HepG2 (cell line): ENCODE data around the gene IL17C. TPM values are rescaled to one million over a fixed set of nuclear protein-coding genes. Genes with fewer than 3 reads are reported as not detected.

Experiments used
- CENPX ChIP-seq: sonication (generic); formaldehyde crosslinking; IDR thresholded peaks from 2 replicates; pipeline ENCODE4 v1.9.0; 2021; ENCODE audit warnings: mild to moderate bottlenecking, missing genetic modification reagents, moderate library complexity
- JUNB ChIP-seq: sonication (generic); formaldehyde crosslinking; IDR thresholded peaks from 2 replicates; pipeline ENCODE4 v1.8.0; 2022; ENCODE audit warnings: missing genetic modification reagents, mild to moderate bottlenecking, borderline replicate concordance
- KMT2A ChIP-seq: sonication (generic); formaldehyde crosslinking; IDR thresholded peaks from 2 replicates; pipeline ENCODE4 v1.4.0; 2020; ENCODE audit warnings: missing genetic modification reagents
- RAD21 ChIP-seq: fragments of 450-650 bp; formaldehyde crosslinking; IDR thresholded peaks from 2 replicates; pipeline ENCODE4 v1.5.0; 2020; ENCODE audit warnings: mild to moderate bottlenecking
- RXRA ChIP-seq: sonication (generic); formaldehyde crosslinking; IDR thresholded peaks from 2 replicates; pipeline ENCODE4 v1.5.1; 2020; ENCODE audit warnings: missing genetic modification reagents
- SIX4 ChIP-seq: sonication (generic); formaldehyde crosslinking; IDR thresholded peaks from 2 replicates; pipeline ENCODE4 v1.4.0; 2020; ENCODE audit warnings: missing genetic modification reagents
- SMAD3 ChIP-seq: sonication (generic); formaldehyde crosslinking; IDR thresholded peaks from 2 replicates; pipeline ENCODE4 v1.4.0; 2020; ENCODE audit warnings: missing genetic modification reagents
- SOX13 ChIP-seq, 3 experiments: fragments of 450-650 bp in 1 of 3; sonication (generic) in 1 of 3; formaldehyde crosslinking in 1 of 3; IDR thresholded peaks in 2 of 3; conservative IDR thresholded peaks in 1 of 3; 2 replicates each; pipeline versions ENCODE4 v1.5.0 to v1.6.1; 2016 to 2020; ENCODE audit warnings: antibody characterized with exemption in 1 of 3, mild to moderate bottlenecking in 1 of 3, missing compliant biosample characterization in 1 of 3, missing genetic modification reagents in 1 of 3, moderate library complexity in 1 of 3
- ZC3H13 ChIP-seq: sonication (generic); formaldehyde crosslinking; IDR thresholded peaks from 2 replicates; pipeline ENCODE4 v1.8.1; 2023; ENCODE audit warnings: mild to moderate bottlenecking, missing genetic modification reagents, moderate library complexity
- ZNF292 ChIP-seq: sonication (generic); formaldehyde crosslinking; IDR thresholded peaks from 2 replicates; pipeline ENCODE4 v1.8.1; 2022; ENCODE audit warnings: mild to moderate bottlenecking, low read depth, missing genetic modification reagents, borderline replicate concordance
- ZNF329 ChIP-seq: sonication (generic); formaldehyde crosslinking; IDR thresholded peaks from 2 replicates; pipeline ENCODE4 v1.9.0; 2021; ENCODE audit warnings: low read depth, mild to moderate bottlenecking, missing genetic modification reagents
- ZNF44 ChIP-seq: sonication (generic); formaldehyde crosslinking; IDR thresholded peaks from 2 replicates; pipeline ENCODE4 v1.5.1; 2020; ENCODE audit warnings: mild to moderate bottlenecking, missing genetic modification reagents
- ZNF619 ChIP-seq: sonication (generic); formaldehyde crosslinking; IDR thresholded peaks from 2 replicates; pipeline ENCODE4 v1.4.0; 2020; ENCODE audit warnings: mild to moderate bottlenecking, missing genetic modification reagents
- ZNF724P ChIP-seq: sonication (generic); formaldehyde crosslinking; IDR thresholded peaks from 2 replicates; pipeline ENCODE4 v1.8.0; 2022; ENCODE audit warnings: missing genetic modification reagents, borderline replicate concordance
- ZNF747 ChIP-seq: sonication (generic); formaldehyde crosslinking; IDR thresholded peaks from 2 replicates; pipeline ENCODE4 v1.8.1; 2023; ENCODE audit warnings: missing genetic modification reagents, mild to moderate bottlenecking, borderline replicate concordance
- ZNF841 ChIP-seq: sonication (generic); formaldehyde crosslinking; IDR thresholded peaks from 2 replicates; pipeline ENCODE4 v1.8.1; 2023; ENCODE audit warnings: missing genetic modification reagents, borderline replicate concordance
- polyA plus RNA-seq, 8 experiments: library from polyadenylated mRNA; depleted of rRNA in 3 of 8; stranded (reverse) in 7 of 8; unstranded in 1 of 8; fragments of >200 nt; fragmentation: Illumina TruSeq in 4 of 8; extraction: Trizol in 4 of 8; gene quantifications; 2 replicates each; pipeline versions ENCODE4 v1.2.1 to v1.2.3, GENCODE V29; 2011 to 2016; ENCODE audit warnings: low read depth in 4 of 8, missing spikeins in 1 of 8, mixed read lengths in 1 of 8; ENCODE audit not compliant: insufficient read depth in 1 of 8
- total RNA-seq, 5 experiments: library from RNA; depleted of rRNA; stranded (reverse); fragments of >200 nt; fragmentation: Illumina TruSeq; extraction: Trizol; gene quantifications; 2 replicates each; pipeline ENCODE4 v1.2.3, GENCODE V29; 2016; ENCODE audit warnings: low read depth in 1 of 5
- TF ChIP-seq, protein P1 (sequence below): sonication (generic); formaldehyde crosslinking; IDR thresholded peaks from 2 replicates; pipeline ENCODE4 v1.4.0; 2020; ENCODE audit warnings: missing genetic modification reagents
- TF ChIP-seq, protein P2 (sequence below): sonication (generic); formaldehyde crosslinking; IDR thresholded peaks from 2 replicates; pipeline ENCODE4 v1.5.1; 2020; ENCODE audit warnings: mild to moderate bottlenecking, missing genetic modification reagents
- TF ChIP-seq, protein P3 (sequence below): sonication (generic); formaldehyde crosslinking; IDR thresholded peaks from 2 replicates; pipeline ENCODE4 v1.4.0; 2020; ENCODE audit warnings: mild to moderate bottlenecking, low read depth, missing genetic modification reagents
- TF ChIP-seq, protein P4 (sequence below): IDR thresholded peaks from 2 replicates; pipeline ENCODE4 v1.6.1; 2018; ENCODE audit warnings: missing genetic modification reagents, mild to moderate bottlenecking, missing compliant biosample characterization

IL17C gene
- total and polyA plus RNA-seq, 2 of the 13 experiments (the other 11 are each of a cell fraction or from before 2014, with no cell fraction given) = not detected

DNA sequence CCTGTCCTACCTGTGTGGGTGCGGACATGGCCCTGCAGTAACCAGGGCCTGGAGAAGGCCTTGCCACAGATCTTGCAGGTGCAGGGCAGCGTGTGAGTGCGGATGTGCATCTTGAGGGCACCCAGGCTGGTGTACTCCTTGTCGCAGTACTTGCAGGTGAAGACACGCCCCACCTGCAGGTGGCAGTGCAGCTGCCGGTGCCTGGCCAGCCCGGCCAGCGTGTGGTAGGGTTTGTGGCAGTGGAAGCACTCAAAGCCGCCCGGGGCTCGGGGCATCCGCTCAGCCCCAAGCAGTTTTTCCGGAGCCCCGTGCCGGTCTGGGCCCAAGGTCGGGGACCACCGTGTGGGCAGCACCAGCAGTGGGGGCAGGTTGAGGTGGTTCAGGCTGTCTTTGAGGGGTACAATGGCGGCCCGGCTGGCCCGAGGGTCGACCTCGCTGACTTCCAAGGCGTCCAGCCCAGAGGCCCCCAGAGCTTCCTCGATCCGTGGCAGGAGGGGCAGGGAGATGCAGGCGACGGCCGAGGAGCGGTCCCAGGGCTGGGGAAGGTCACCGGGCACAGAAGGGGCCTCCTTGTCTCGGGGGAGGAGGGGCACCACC is 42.8 kb downstream of the IL17C start (continued):
- TF ChIP-seq SMAD3 (CRISPR knock-in tag) (0 out of 2 replicates have a peak, but pooled peaks have one; percentile 63), ZNF44 (no peak), CENPX (CRISPR knock-in tag) (no peak), SOX13 (IDR thresholded peaks at IDR 0.05) (no peak), SOX13 (CRISPR knock-in tag; conservative IDR thresholded peaks at IDR 0.05 in 1 of 2, IDR thresholded peaks at IDR 0.05 in 1 of 2) (peak in 1 of 2 experiments; percentile 5; a peak in 1 of 4 replicates), ZC3H13 (CRISPR knock-in tag) (peak; percentile 80), ZNF619 (no peak), SIX4 (CRISPR knock-in tag) (no peak), ZNF724P (0 out of 2 replicates have a peak, but pooled peaks have one; percentile 67), ZNF292 (CRISPR knock-in tag) (no peak), JUNB (CRISPR knock-in tag) (no peak), RAD21 (peak; percentile 57), ZNF329 (CRISPR knock-in tag) (no peak), RXRA (CRISPR knock-in tag) (peak; percentile 69), ZNF841 (no peak), KMT2A (CRISPR knock-in tag) (0 out of 2 replicates have a peak, but pooled peaks have one; percentile 50), ZNF747 (CRISPR knock-in tag) (no peak)
- TF ChIP-seq, protein P1, sequence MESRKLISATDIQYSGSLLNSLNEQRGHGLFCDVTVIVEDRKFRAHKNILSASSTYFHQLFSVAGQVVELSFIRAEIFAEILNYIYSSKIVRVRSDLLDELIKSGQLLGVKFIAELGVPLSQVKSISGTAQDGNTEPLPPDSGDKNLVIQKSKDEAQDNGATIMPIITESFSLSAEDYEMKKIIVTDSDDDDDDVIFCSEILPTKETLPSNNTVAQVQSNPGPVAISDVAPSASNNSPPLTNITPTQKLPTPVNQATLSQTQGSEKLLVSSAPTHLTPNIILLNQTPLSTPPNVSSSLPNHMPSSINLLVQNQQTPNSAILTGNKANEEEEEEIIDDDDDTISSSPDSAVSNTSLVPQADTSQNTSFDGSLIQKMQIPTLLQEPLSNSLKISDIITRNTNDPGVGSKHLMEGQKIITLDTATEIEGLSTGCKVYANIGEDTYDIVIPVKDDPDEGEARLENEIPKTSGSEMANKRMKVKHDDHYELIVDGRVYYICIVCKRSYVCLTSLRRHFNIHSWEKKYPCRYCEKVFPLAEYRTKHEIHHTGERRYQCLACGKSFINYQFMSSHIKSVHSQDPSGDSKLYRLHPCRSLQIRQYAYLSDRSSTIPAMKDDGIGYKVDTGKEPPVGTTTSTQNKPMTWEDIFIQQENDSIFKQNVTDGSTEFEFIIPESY (CRISPR knock-in tag) = peak; percentile 9; the same call in 1 of the 2 replicates
- TF ChIP-seq, protein P2, sequence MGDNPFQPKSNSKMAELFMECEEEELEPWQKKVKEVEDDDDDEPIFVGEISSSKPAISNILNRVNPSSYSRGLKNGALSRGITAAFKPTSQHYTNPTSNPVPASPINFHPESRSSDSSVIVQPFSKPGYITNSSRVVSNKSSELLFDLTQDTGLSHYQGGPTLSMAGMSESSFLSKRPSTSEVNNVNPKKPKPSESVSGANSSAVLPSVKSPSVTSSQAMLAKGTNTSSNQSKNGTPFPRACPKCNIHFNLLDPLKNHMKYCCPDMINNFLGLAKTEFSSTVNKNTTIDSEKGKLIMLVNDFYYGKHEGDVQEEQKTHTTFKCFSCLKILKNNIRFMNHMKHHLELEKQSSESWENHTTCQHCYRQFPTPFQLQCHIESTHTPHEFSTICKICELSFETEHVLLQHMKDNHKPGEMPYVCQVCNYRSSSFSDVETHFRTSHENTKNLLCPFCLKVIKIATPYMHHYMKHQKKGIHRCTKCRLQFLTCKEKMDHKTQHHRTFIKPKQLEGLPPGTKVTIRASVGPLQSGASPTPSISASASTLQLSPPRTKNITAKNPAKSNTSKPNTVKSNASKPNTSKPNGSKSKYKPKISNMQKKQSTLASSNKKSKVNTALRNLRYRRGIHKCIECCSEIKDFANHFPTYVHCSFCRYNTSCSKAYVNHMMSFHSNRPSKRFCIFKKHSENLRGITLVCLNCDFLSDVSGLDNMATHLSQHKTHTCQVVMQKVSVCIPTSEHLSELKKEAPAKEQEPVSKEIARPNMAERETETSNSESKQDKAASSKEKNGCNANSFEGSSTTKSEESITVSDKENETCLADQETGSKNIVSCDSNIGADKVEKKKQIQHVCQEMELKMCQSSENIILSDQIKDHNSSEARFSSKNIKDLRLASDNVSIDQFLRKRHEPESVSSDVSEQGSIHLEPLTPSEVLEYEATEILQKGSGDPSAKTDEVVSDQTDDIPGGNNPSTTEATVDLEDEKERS (CRISPR knock-in tag) = no peak
- TF ChIP-seq, protein P3, sequence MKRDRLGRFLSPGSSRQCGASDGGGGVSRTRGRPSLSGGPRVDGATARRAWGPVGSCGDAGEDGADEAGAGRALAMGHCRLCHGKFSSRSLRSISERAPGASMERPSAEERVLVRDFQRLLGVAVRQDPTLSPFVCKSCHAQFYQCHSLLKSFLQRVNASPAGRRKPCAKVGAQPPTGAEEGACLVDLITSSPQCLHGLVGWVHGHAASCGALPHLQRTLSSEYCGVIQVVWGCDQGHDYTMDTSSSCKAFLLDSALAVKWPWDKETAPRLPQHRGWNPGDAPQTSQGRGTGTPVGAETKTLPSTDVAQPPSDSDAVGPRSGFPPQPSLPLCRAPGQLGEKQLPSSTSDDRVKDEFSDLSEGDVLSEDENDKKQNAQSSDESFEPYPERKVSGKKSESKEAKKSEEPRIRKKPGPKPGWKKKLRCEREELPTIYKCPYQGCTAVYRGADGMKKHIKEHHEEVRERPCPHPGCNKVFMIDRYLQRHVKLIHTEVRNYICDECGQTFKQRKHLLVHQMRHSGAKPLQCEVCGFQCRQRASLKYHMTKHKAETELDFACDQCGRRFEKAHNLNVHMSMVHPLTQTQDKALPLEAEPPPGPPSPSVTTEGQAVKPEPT (CRISPR knock-in tag) = no peak
- TF ChIP-seq, protein P4, sequence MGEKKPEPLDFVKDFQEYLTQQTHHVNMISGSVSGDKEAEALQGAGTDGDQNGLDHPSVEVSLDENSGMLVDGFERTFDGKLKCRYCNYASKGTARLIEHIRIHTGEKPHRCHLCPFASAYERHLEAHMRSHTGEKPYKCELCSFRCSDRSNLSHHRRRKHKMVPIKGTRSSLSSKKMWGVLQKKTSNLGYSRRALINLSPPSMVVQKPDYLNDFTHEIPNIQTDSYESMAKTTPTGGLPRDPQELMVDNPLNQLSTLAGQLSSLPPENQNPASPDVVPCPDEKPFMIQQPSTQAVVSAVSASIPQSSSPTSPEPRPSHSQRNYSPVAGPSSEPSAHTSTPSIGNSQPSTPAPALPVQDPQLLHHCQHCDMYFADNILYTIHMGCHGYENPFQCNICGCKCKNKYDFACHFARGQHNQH = peak; percentile 51; the same call in 1 of the 2 replicates
